GM23248 (cell line): Measurements from ENCODE around the gene FHL3. TPM values are rescaled to one million over a fixed set of nuclear protein-coding genes. Genes with fewer than 3 reads are reported as not detected.
"Not testable (repeated sequence)": the region's sequence is repeated elsewhere in the genome, so short reads cannot be mapped to it uniquely, and the experiment has no call there.

Source experiments
- DNase-seq: peaks from one replicate; pipeline ENCODE4 v3.0.0-alpha.2; 2015
- H2AFZ ChIP-seq: fragments of 200-600 bp; sonication (generic); 2 replicates; pipeline ENCODE4 v1.6.1; 2016; ENCODE audit warnings: antibody characterized with exemption
- H3F3A ChIP-seq: fragments of 200-600 bp; sonication (generic); 2 replicates; pipeline ENCODE4 v1.6.1; 2016; ENCODE audit warnings: mild to moderate bottlenecking, antibody characterized with exemption, mixed run types; ENCODE audit not compliant: insufficient read depth
- H3K27ac ChIP-seq: fragments of 200-600 bp; sonication (generic); 2 replicates; pipeline ENCODE4 v1.5.1; 2016; ENCODE audit warnings: mild to moderate bottlenecking
- H3K27me3 ChIP-seq: fragments of 200-600 bp; sonication (generic); replicated peaks from 2 replicates; pipeline ENCODE4 v1.6.1; 2016; ENCODE audit warnings: mild to moderate bottlenecking; ENCODE audit not compliant: insufficient read depth
- H3K36me3 ChIP-seq: fragments of 200-600 bp; sonication (generic); 2 replicates; pipeline ENCODE4 v1.6.1; 2016; ENCODE audit warnings: low read depth, mild to moderate bottlenecking
- H3K4me1 ChIP-seq: fragments of 200-600 bp; sonication (generic); 2 replicates; pipeline ENCODE4 v1.6.1; 2016; ENCODE audit warnings: mild to moderate bottlenecking; ENCODE audit not compliant: insufficient read depth
- H3K4me2 ChIP-seq: fragments of 200-600 bp; sonication (generic); one replicate; pipeline ENCODE4 v1.6.1; 2016; ENCODE audit warnings: mild to moderate bottlenecking; ENCODE audit not compliant: unreplicated experiment
- H3K4me3 ChIP-seq: fragments of 200-600 bp; sonication (generic); 2 replicates; pipeline ENCODE4 v1.5.1; 2016; ENCODE audit warnings: mild to moderate bottlenecking
- H3K79me2 ChIP-seq: fragments of 200-600 bp; sonication (generic); 2 replicates; pipeline ENCODE4 v1.6.1; 2016; ENCODE audit warnings: mild to moderate bottlenecking; ENCODE audit not compliant: insufficient read depth
- H3K9ac ChIP-seq: fragments of 200-600 bp; sonication (generic); 2 replicates; pipeline ENCODE4 v1.6.1; 2016; ENCODE audit warnings: mild to moderate bottlenecking
- H3K9me2 ChIP-seq: fragments of 200-600 bp; sonication (generic); 2 replicates; pipeline ENCODE4 v1.6.1; 2016; ENCODE audit warnings: mixed run types, mild to moderate bottlenecking, moderate library complexity; ENCODE audit not compliant: insufficient read depth
- H3K9me3 ChIP-seq: fragments of 200-600 bp; sonication (generic); one replicate; pipeline ENCODE4 v1.6.1; 2017; ENCODE audit warnings: low read depth
- H4K20me1 ChIP-seq: fragments of 200-600 bp; sonication (generic); 2 replicates; pipeline ENCODE4 v1.6.0; 2016; ENCODE audit not compliant: insufficient read depth
- EZH2 ChIP-seq: fragments of 200-600 bp; sonication (generic); IDR thresholded peaks from 2 replicates; pipeline ENCODE4 v1.6.1; 2018; ENCODE audit warnings: antibody characterized with exemption, mild to moderate bottlenecking; ENCODE audit not compliant: insufficient read depth, poor library complexity, severe bottlenecking
- EZH2phosphoT487 ChIP-seq: fragments of 200-600 bp; sonication (generic); IDR thresholded peaks from 2 replicates; pipeline ENCODE4 v1.6.1; 2018; ENCODE audit warnings: antibody characterized with exemption, moderate library complexity, mild to moderate bottlenecking, low read depth; ENCODE audit not compliant: insufficient read depth
- WGBS, 2 experiments: methylation state at CpG; one replicate each; pipeline ENCODE4 v1.1.6; 2015 to 2017; ENCODE audit warnings: low lambda C conversion rate in 2 of 2, low coverage in 1 of 2; ENCODE audit errors: missing lambda C conversion rate in 2 of 2; 5-methylcytosine and 5-hydroxymethylcytosine counted together
- in situ Hi-C: fragments of 300-500 bp; cut with MboI; formaldehyde crosslinking; loops from 2 replicates; pipeline ENCODE4 v1.15.0; 2020
- polyA plus RNA-seq: library from polyadenylated mRNA; unstranded; fragments of >200 nt; fragmentation: Nextera tagmentation; extraction: Ambion mirVana; gene quantifications from 2 replicates; pipeline ENCODE4 v1.2.1, GENCODE V29; 2016
- total RNA-seq: library from RNA; depleted of rRNA; stranded (reverse); fragments of >200 nt; shearing (Covaris generic); gene quantifications from 2 replicates; pipeline ENCODE4 v1.2.3, GENCODE V29; 2014

Gene FHL3
- total and polyA plus RNA-seq, 2 experiments from 2014 or later, result 31.7 to 44.4 TPM

GRCh38 chr1:37983546-37983945 lies 21.8 kb downstream of the FHL3 start:
- Histone ChIP-seq H3K9me3 (no peaks in the 10 kb centered on the region), H3K4me1 (peaks cover 4% of the 10 kb centered on the region; the same call in 1 of the 2 replicates), H3K9ac (no peak overlapping the region), H3F3A (peaks cover 12% of the 10 kb centered on the region; the same call in 1 of the 2 replicates), H3K27me3 (no peaks in the 10 kb centered on the region), H4K20me1 (no peaks in the 10 kb centered on the region), H3K27ac (no peak overlapping the region), H2AFZ (no peak overlapping the region), H3K4me3 (no peak overlapping the region), H3K79me2 (peaks cover 23% of the 10 kb centered on the region), H3K4me2 (no peak overlapping the region), H3K36me3 (peaks cover 60% of the 10 kb centered on the region), H3K9me2 (no peaks in the 10 kb centered on the region)
- TF ChIP-seq EZH2phosphoT487 (no peak), EZH2 (no peak)
- 90 to 98% methylated on average over 2 of the region's 2 CpGs for WGBS, 2 experiments
- in situ Hi-C loops, result no loop called here
- no peak for DNase-seq

- H3K79me2 ChIP-seq, result peaks cover 10% of the 10 kb centered on the region
- H3K9me3 ChIP-seq, result no peaks in the 10 kb centered on the region
- H3K4me3 ChIP-seq, result no peak overlapping the region
- no peaks in the 10 kb centered on the region for H3K27me3 ChIP-seq
- WGBS, 2 experiments, result 98% methylated on average over 4 of the region's 4 CpGs
- no peaks in the 10 kb centered on the region for H4K20me1 ChIP-seq
- no peaks in the 10 kb centered on the region for H3K4me1 ChIP-seq
- no peak overlapping the region for H3K9ac ChIP-seq
- no peaks in the 10 kb centered on the region for H3K9me2 ChIP-seq
- H3F3A ChIP-seq, result peaks cover 20% of the 10 kb centered on the region; the same call in 1 of the 2 replicates
- H2AFZ ChIP-seq, result no peak overlapping the region
- H3K4me2 ChIP-seq, result no peak overlapping the region
- no peak for DNase-seq
- in situ Hi-C loops, result no loop called here
- H3K27ac ChIP-seq, result no peak overlapping the region
- no peak for TF ChIP-seq EZH2
- TF ChIP-seq EZH2phosphoT487, result no peak
- H3K36me3 ChIP-seq, result peaks cover 57% of the 10 kb centered on the region
Measured at GRCh38 chr1:37978541-37978940, 26.8 kb downstream of the FHL3 start.

GRCh38 chr1:37975083-37975482 lies 30.2 kb downstream of the FHL3 start:
- peaks cover 54% of the 10 kb centered on the region for H3K36me3 ChIP-seq
- H3K4me2 ChIP-seq, H3K4me1 ChIP-seq, H3K9ac ChIP-seq, H2AFZ ChIP-seq, H4K20me1 ChIP-seq, H3K9me2 ChIP-seq, in situ Hi-C loops, H3K27ac ChIP-seq, H3K9me3 ChIP-seq, H3K27me3 ChIP-seq, H3K4me3 ChIP-seq: not testable (repeated sequence)
- peaks cover 42% of the 10 kb centered on the region for H3K79me2 ChIP-seq
- 59 to 66% methylated on average over 6 of the region's 6 CpGs for WGBS, 2 experiments
- H3F3A ChIP-seq, result peaks cover 20% of the 10 kb centered on the region; the same call in 1 of the 2 replicates
- peak; percentile 75 for DNase-seq

- DNase-seq, result no peak
- no peaks in the 10 kb centered on the region for H3K27me3 ChIP-seq
- no peaks in the 10 kb centered on the region for H3K9me3 ChIP-seq
- no peak overlapping the region for H3K4me2 ChIP-seq
- peaks cover 21% of the 10 kb centered on the region; the same call in 1 of the 2 replicates for H3F3A ChIP-seq
- peaks cover 42% of the 10 kb centered on the region for H3K79me2 ChIP-seq
- TF ChIP-seq EZH2 (no peak), EZH2phosphoT487 (no peak)
- H2AFZ ChIP-seq, result no peak overlapping the region
- H3K4me1 ChIP-seq, result no peaks in the 10 kb centered on the region
- no peak overlapping the region for H3K9ac ChIP-seq
- no peak overlapping the region for H3K4me3 ChIP-seq
- in situ Hi-C loops, result no loop called here
- H4K20me1 ChIP-seq, result no peaks in the 10 kb centered on the region
- H3K36me3 ChIP-seq, result peaks cover 54% of the 10 kb centered on the region
- 96 to 97% methylated on average over 5 of the region's 5 CpGs for WGBS, 2 experiments
- H3K9me2 ChIP-seq, result no peaks in the 10 kb centered on the region
- no peak overlapping the region for H3K27ac ChIP-seq
Measured at GRCh38 chr1:37974567-37974966, 30.7 kb downstream of the FHL3 start.

GRCh38 chr1:37973684-37974083 lies 31.6 kb downstream of the FHL3 start:
- Histone ChIP-seq H3K36me3 (peaks cover 54% of the 10 kb centered on the region), H3K79me2 (peaks cover 42% of the 10 kb centered on the region), H3F3A (peaks cover 28% of the 10 kb centered on the region; the same call in 1 of the 2 replicates)
- H3K9me3 ChIP-seq, H2AFZ ChIP-seq, in situ Hi-C loops, H3K4me1 ChIP-seq, H3K4me3 ChIP-seq, H3K4me2 ChIP-seq, H3K9ac ChIP-seq, H4K20me1 ChIP-seq, H3K27ac ChIP-seq, H3K9me2 ChIP-seq, H3K27me3 ChIP-seq, DNase-seq: not testable (repeated sequence)
- 90 to 92% methylated on average over 5 of the region's 5 CpGs for WGBS, 2 experiments
